ENCODE measurements around the gene TEX53.

The TEX53 gene

GRCh38 chr9:114638404-114638803, 19.2 kb downstream of the TEX53 start:
- no peak for DNase-seq (ENCODE audit: low read depth)

- DNase-seq (ENCODE audit: low read depth) = no peak
These were observed 23.2 kb downstream of the TEX53 start for GRCh38 chr9:114634387-114634786.

- DNase-seq (ENCODE audit: low read depth) = no peak
These were observed 24.0 kb downstream of the TEX53 start for GRCh38 chr9:114633438-114634089.

GRCh38 chr9:114631166-114631565, 26.4 kb downstream of the TEX53 start:
- DNase-seq (ENCODE audit: low read depth) = no peak

- DNase-seq (ENCODE audit: low read depth) = no peak
These were observed 28.0 kb downstream of the TEX53 start for GRCh38 chr9:114629563-114630090.

- DNase-seq (ENCODE audit: low read depth) = no peak
These were observed 30.1 kb downstream of the TEX53 start for GRCh38 chr9:114627553-114627952.

- DNase-seq (ENCODE audit: low read depth) = no peak
These were observed 31.1 kb downstream of the TEX53 start for GRCh38 chr9:114626415-114627020.

- no peak for DNase-seq (ENCODE audit: low read depth)
These were observed 32.9 kb downstream of the TEX53 start for GRCh38 chr9:114624677-114625076.

- DNase-seq (ENCODE audit: low read depth) = peak; percentile 51
These were observed 35.5 kb downstream of the TEX53 start for GRCh38 chr9:114621975-114622609.

- no peak for DNase-seq (ENCODE audit: low read depth)
These were observed 36.0 kb downstream of the TEX53 start for GRCh38 chr9:114621561-114621960.

- DNase-seq (ENCODE audit: low read depth) = no peak
These were observed 38.3 kb downstream of the TEX53 start for GRCh38 chr9:114619191-114619761.

- no peak for DNase-seq (ENCODE audit: low read depth)
These were observed 40.7 kb downstream of the TEX53 start for GRCh38 chr9:114616684-114617520.

- no peak for DNase-seq (ENCODE audit: low read depth)
These were observed 43.2 kb downstream of the TEX53 start for GRCh38 chr9:114614373-114614772.

- DNase-seq (ENCODE audit: low read depth) = no peak
These were observed 43.7 kb downstream of the TEX53 start for GRCh38 chr9:114613919-114614318.

- no peak for DNase-seq (ENCODE audit: low read depth)
These were observed 44.5 kb downstream of the TEX53 start for GRCh38 chr9:114613087-114613486.

GRCh38 chr9:114612272-114612923, 45.2 kb downstream of the TEX53 start:
- DNase-seq (ENCODE audit: low read depth) = no peak

- peak; percentile 87 for DNase-seq (ENCODE audit: low read depth)
These were observed 45.9 kb downstream of the TEX53 start for GRCh38 chr9:114611516-114612271.

GRCh38 chr9:114608525-114608796, 49.1 kb downstream of the TEX53 start:
- DNase-seq (ENCODE audit: low read depth) = no peak

GRCh38 chr9:114607671-114608524, 49.7 kb downstream of the TEX53 start:
- DNase-seq (ENCODE audit: low read depth) = no peak

GRCh38 chr9:114606597-114607207, 50.9 kb downstream of the TEX53 start:
- DNase-seq (ENCODE audit: low read depth) = peak; percentile 93
